GM19463 (cell line): ENCODE results near the gene AGPS.
"Not testable (repeated sequence)": the region's sequence is repeated elsewhere in the genome, so short reads cannot be mapped to it uniquely, and the experiment has no call there.

Experiments used
- ATAC-seq: cut with Tn5 transposase; IDR thresholded peaks from one replicate; pipeline ENCODE4 v1.9.1; 2021; ENCODE audit warnings: mild to moderate bottlenecking, moderate library complexity; ENCODE audit not compliant: unreplicated experiment

AGPS gene

DNA sequence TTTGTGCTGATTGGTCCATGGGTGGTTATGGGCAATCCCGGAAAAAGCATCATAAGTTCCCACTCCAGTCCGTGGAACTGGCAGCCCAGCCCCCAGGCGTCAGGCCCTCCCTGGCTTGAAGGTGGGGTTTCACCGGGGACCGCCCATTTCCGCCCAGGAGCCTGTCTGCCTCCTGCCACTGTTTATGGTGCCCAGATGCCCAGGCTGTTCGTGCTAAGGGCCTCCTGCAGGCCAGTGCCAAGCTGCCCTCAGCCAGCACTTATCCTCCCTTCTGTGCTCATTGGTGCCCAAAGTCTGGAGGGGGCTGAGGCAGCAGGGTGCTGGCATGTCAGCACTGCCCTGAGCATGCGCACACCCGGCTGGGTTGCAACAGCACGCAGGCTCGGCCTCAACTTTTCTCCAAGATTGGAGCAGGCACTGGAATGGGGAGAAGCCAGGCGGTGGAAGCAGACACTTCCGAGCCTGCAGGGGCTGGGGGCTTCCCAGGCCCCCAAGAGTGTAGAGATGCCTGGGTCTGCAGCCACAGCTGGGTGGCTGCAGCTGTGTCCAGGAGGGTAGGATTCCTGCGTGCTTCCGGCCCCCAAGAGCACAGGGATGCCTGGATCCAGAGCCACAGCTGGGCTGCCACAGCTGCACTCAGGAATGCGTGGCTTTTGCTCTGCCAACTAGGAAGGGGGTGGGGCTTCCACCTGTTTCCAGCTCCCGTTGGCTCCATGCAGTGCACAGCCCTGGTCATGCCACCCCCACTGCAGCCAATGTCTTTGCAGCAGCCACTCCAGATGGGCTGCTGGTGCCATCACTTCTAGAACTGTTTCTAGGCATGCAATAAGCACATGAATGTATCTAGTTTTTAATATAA lies 74.0 kb downstream of the AGPS start:
- ATAC-seq: no peak

DNA sequence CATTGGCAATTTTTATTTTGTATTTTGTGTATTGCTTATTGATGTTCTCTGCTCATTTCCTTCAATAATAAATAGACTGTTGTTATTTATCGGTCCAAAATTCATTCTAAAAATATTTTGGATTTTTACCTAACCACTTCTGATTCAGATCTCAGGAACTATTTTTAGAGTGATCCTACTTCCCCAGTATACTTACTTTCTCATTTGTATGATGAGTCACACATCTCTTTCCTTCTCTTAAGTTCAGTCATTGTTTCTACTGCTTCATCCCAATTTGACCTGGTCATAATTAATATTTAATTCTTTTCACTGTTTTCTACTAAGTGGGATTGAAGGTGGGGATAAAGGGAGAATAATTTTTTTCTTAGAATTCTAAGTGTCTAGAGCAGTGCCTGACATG lies 75.1 kb downstream of the AGPS start:
- no peak for ATAC-seq

DNA sequence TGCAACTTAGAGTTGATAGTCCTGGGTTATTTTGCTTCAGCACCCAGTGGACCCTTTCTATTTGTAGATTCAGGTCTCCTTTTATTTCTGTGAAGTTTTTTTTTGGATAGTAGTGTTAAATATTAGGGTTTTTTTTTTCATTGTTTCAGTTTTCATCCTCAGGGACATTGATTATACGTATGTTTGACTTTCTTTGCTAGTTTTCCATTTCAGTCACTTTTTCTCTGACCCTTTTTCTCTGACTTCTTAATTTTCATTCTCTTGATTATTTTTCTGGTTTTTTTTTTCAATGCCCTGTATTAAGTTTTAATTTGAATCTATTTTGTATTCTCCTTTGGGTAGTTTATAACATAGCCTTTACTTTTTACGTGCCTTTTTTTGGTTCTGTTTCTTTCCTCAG lies 79.4 kb downstream of the AGPS start:
- ATAC-seq: no peak

DNA sequence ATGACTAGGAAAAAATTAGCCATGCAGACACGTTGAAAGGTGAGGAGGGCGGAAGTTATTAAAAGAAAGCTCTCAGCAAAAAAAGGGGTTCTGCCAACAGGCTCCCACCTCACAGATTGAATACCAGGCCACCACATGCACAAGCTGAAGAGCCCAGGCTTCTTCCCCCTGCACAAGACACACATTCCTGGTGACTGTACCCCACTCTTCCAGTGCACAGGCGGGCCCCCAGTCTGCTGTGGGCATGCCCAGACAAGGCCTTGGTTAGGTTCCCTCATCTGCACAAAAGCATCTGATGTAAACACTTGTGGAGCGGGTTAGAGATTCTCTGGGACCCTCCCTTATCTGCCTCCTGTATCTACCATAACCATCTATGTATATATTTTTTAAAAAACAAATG lies 81.7 kb downstream of the AGPS start:
- ATAC-seq: no peak

DNA sequence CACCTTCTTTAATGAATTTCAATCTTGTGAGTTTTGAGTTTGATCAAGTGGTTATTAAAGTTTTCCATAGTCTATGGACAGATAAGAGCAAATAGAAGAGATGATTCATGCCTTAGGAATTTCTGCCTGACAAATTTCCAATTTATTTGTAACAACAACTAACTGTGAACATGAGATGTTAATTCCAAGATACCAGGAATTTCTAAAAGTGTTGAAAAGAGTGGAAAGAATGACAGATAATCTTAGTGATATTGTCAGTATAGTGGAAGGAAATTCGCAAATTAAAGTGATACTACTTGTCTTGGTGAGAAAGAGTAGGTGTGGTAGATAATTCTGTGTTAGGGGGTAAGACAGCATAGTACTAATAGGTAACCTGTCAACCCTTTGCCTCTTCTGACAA lies 82.4 kb downstream of the AGPS start:
- ATAC-seq: no peak

DNA sequence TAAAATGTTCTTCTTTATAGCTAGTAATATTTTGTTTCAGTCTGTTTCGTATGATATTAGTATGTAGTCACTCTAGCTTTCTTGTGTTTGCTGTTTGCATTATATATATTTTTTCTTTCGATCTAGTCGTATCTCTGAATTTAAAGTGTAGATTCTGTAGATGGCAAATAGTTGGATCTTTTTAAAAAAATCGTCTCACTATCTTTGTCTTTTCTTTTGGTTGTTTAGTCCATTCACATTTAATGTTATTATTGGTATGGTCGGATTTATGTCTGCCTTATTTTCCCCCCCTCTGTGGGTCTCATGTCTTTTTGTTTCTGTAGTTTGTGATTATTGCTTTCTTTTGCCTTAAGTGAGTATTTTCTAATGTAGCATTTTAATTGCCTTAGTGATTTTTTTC lies 84.3 kb downstream of the AGPS start:
- no peak for ATAC-seq

DNA sequence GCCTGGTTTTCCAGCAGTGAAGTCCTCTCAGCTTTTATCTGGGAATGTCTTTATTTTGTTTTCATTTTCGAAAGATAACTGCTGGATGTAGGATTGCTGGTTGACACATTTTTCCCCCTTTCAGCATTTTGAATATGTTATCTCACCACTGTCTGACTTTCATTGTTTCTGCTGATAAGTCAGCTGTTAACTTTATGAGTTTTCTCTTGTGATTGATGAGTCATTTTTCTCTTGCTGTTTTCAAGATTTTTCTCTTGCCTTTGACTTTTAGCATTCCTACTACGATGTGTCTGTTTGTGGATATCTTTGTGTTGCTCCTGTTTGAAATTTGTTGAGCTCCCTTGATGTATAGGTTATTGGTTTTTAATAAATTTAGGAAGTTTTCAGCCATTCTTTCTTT lies 85.5 kb downstream of the AGPS start:
- ATAC-seq: no peak

DNA sequence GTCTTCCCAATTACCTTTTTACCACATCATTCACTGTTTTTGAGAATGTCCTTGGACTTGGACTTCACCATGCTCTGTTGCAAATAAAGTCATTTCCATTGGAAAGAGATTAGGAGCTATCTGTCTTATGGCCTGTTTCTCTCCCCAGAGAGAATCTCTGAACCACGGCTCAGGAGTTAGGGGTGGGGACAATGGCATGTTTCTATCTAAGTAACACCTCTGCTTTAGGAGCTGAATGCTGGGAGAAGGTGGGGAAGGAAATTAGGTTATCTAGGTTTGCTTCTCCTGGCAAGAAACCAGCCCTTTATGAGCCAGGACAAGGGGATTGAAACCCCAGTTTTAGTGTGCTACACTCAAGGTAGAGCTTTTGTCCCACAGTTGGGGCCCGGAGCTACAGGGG lies 86.3 kb downstream of the AGPS start:
- no peak for ATAC-seq

DNA sequence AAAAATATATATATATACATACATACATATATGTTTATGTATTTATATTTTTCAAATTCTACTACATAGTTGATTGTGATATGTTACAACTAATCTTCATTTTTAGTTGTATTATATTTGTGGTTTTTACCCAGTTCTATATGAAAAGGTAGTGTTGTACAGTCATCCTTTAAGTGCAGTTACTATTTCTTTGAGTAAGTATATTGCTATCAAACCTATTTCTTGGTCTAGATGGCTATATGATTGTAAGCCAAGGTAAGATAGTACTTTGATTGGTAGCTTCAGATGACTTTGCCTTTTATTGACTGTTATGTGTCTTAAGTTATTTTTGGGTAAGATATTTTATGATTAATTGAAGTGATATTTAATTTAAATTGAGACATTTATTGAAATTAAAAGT lies 89.6 kb downstream of the AGPS start:
- ATAC-seq: no peak

DNA sequence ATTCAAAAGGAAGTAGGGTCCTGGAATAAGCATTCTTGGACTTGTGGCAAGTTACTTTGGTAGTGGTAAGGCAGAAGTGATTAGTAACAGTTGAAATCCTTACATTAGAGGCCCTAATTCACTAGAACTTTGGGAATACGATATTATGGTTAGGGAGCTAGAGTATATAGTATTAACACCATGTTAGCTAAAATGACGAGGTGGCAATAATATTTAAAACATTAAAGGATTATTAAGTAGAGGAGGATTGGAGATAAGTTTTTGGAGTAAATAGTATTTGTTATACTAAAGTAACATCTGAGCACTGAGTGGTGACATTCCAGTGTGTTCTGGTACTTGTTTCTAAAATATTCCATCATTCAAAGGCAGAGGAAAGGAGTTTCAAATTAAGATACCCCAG lies 91.0 kb downstream of the AGPS start:
- ATAC-seq: no peak

DNA sequence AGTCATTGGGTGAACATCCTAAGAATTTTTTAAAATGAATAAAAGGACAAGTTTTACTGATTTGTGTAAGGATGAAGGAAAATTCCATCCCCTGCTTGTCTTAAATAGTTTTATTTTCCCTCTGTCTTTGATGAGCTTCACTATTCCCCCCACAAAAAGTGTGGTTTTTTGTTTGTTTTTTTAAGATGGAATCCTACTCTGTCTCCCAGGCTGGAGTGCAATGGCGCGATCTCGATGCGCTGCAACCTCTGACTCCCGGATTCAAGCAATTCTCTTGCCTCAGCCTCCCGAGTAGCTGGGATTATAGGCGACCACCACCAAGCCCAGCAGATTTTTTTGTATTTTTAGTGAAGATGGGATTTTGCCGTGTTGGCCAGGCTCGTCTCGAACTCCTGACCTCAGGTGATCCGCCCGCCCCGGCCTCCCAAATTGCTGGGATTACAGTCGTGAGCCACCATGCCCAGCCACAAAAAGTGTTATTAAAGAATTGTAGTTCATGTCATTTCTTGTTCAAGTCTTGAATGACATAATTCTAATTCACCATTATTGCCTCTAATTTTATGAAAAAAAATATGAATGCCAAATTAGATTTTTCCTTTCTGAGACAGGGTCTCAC lies 91.7 kb downstream of the AGPS start:
- ATAC-seq: no peak

DNA sequence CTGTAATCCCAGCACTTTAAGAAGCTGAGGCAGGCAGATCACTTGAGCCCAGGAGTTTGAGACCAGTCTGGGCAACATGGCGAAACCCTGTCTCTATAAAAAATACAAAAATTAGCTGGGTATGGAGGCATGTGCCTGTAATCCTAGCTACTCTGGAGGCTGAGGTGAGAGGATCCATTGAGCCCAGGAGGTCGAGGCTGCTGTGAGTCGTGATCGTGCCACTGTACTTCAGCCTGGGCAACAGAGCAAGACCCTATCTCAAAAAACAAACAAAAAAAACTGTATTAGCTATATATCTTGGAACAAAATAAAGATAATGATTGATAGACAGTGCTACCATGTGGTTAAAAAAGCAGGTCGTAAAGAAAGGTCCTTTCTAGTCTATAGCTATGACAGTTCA lies 93.1 kb downstream of the AGPS start:
- ATAC-seq: not testable (repeated sequence)

DNA sequence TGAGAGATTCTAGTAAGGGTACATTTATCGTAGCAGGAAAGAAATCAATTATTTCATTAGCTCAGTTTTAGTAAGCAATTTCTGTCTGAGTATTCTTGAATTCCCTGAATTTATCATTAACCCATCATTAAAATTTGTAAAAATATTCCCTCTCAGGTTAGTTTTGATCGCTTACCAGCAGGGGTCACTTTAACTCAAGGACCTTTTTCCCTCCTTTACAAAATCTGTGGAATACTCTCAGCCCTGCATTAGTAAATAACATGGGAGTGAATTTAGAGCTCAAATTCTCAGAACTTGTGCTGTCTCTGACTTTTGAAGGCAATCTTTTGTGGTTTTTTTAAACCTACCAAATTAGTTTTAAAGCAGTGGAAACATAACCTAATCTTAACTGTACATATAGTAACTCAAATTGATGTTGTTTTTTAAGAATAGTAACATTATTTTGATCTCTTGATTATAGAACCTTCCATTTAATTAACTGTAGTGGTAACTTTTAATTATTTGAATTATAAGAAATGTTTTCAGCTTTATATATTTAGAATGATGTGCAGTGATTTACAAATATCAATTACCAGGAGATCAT lies 97.2 kb downstream of the AGPS start:
- no peak for ATAC-seq

DNA sequence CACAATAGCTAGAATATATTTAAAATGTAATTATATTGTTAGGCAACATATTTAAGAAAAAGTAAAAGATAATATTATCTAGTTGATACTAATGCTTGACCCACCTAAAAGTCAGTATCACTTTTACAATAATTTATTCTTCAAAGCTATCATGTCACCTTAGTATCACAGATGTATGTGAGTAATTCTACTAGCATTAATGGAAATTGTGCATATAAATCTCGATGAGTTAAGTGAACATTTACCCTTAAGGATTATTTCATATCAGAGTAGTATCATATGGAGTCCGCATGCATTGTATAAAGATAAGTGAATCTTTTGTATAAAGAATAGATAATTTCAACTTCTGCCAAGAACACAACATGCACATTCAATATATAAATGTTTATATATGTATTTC lies 103.4 kb downstream of the AGPS start:
- ATAC-seq: no peak

DNA sequence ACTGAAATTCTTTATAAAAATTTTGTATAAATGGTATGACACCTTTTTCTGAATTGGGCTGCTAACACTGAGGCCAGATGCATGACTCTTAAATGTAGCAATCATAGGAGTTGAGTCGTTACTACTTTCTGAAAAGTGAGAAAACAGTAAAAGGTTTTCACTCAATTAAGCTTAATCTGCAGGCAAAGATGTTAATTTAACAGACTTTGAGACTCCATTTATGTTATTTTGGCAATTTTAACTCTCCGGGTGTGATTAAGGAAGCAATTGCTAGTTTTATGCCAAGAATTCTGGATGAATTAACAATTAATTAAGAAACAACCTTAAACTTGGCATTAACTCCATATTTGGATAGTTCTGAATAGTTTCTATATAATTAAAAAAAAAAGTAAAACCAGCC lies 104.3 kb downstream of the AGPS start:
- ATAC-seq: no peak

DNA sequence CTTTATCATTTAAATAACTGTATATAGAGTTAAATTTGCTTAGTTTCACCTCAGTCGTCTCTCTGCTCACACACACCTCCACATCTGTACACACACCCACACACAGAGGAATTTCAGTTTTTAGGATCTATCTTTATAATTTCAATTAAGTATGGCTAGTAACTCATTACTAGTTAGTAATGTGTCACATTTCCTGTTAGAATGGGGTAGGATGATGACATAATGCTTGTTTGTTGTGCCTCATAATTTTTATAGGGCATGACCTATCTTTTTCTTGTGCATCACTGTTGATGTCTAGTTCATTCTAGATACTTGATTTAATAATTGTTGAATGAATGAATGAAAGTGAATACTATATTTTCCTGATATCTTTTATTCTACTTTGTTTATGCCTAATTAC lies 108.6 kb downstream of the AGPS start:
- ATAC-seq: no peak

DNA sequence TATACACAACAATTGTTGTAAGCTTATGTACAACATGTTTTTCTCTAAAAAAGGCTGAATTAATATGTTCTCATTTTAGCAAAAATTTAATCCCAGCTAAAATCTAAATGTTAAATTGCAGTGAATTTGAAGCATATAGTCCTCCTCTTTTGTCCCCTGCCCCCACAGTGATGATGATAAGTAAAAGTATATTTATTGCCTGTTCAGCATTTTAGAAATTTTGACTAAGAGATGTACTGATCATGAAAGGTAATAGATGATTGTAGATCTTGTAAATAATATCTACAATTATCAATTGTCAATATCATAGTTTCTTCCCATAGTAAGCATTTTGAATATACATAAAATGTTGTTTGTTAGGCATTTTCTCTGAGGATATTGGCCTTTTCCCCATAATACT lies 113.9 kb downstream of the AGPS start:
- no peak for ATAC-seq

DNA sequence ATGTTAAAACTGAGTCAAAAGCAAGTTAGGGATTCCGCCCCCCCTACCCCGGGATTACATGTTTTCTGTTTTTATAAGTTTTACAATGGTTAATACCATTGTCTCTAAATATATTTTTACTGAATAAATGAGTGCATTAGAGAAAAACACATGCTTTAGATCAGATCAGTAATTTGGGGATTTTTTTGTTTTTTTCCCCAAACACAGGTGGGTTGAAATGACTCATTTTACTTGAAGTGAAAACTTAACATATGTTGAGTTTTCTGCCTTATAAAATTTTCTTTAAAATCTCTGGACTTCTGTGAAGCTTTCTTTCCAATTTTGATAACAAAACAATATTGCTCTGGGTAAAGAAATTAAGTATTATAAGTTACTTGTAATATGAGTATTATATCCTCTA lies 114.4 kb downstream of the AGPS start:
- ATAC-seq: no peak

DNA sequence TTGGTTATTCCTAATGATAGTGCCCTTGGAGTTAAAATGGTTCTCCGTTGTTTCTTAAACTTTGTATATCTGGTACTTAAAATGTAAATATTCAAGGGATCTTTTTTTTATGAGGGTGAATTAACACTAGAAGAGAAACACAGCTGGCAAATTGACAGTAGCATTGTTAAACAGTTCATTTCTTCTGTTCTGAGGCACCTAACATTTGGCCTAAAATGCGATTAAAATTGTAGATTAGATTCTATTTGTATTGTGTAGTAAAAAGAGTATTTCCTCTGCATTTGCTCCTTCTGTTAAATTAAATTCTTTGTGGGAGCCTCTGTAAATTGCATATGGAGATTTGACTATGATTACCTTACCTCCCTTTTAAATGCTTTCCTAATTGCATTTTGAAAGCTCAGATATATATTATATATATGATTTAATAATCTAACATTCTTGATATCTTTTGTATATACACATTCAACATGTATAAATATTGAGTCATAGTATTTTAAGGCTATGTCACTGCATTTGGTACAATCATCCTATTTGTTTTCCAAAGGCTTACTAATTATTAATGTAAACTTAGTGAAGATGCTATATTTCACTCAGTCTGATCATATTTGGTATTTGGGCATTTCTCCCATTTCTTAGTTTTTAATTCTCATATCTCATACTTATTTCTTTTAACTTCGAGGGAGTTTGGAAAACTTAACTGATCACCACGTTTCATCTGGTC lies 124.4 kb downstream of the AGPS start:
- ATAC-seq: no peak

DNA sequence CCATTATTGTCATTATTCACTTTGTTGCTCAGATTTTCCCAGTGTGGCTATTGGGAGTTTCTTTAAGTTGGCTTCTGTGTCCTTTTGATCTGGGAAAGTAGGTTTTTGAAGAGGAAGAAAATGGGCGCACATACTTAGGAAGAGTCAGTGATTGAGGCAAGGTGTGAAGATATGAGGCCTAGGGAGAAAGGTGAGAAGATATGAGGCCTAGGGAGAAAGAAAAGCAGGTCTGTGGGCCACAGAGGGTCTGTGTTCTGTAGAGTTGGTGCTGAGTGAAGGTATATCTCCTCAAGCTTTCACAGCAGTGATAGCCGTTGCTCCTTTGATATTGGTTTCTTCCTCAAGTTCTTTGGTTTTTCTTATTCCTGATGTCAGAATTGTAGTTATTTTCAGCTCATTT lies 126.2 kb downstream of the AGPS start:
- no peak for ATAC-seq

DNA sequence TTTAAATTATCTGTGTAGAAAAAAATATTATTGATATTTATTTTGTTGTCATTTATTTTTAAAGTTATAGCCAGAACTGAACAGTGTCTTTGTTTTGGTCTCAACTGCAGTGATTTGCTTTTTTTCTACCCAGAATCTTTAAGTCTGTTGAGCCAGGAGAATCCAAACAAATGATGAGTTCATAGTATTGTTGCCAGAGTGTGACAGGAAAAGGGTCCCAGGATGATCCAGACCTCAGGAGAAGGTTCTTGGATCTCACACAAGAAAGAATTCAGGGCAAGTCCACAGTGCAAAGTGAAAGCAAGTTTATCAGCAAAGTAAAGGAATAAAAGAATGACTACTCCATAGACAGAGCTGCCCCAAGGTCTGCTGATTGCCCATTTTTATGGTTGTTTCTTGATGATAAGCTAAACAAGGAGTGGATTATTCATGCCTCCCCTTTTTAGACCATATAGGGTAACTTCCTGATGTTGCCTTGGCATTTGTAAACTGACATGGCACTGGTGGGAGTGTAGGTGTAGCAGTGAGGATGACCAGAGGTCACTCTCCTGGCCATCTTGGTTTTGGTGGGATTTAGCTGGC lies 127.1 kb downstream of the AGPS start:
- no peak for ATAC-seq
